ENCODE results near the gene AKNA. TPM values are rescaled to one million over a fixed set of nuclear protein-coding genes. Genes with fewer than 3 reads are reported as not detected.

The AKNA gene
- total and polyA plus RNA-seq, 2 of the 8 experiments (the other 6 are each of a cell fraction or from before 2014, with no cell fraction given), result 21.0 to 27.4 TPM

DNA sequence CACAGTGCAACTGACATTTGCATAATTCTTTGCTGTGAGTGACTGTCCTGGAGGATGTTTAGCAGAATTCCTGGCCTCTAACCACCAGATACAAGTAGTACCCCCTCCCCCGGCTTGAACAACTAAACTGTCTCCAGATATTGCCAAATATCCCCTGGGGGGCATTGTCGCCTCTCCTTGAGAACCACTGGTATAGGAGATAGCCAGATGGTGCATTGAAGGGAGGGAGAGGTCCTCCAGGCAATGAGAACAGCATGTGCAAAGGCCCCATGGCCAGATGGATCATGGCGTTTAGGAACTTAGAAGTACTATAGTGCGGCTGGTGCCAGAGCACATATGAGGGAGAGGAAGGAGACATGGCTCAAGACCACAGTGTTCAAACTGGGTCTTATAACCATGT, 83.8 kb downstream of the AKNA start:
- FAIRE-seq, result no peak
- H3K36me3 ChIP-seq (ENCODE audit: control insufficient read depth in 2 of 4, insufficient read depth in 4 of 4, low read length in 3 of 4), result no peaks in the 10 kb centered on the region; a peak in 3 of 8 replicates
- H4K91ac ChIP-seq (replicated peaks; ENCODE audit: insufficient read length, low read length), result no peak overlapping the region
- no peaks in the 10 kb centered on the region for H3K23me2 ChIP-seq (ENCODE audit: low read depth, low read length)
- DNase-seq (ENCODE audit: low read depth in 1 of 2, low spot score in 2 of 2), result peak in 1 of 2 experiments; percentile 33
- no peak overlapping the region for H2BK15ac ChIP-seq (ENCODE audit: low read length)
- H3K79me2 ChIP-seq (ENCODE audit: control insufficient read depth in 1 of 2, insufficient read depth in 2 of 2, low read length in 2 of 2), result no peaks in the 10 kb centered on the region
- H3K4ac ChIP-seq (replicated peaks; ENCODE audit: insufficient read length, low read depth, low read length), result no peak overlapping the region
- no peak overlapping the region for H2AK5ac ChIP-seq (ENCODE audit: low read depth, low read length)
- H3K14ac ChIP-seq (ENCODE audit: insufficient read length), result no peak overlapping the region
- no peak overlapping the region for H3K56ac ChIP-seq (replicated peaks; ENCODE audit: insufficient read length, low read depth, low read length)
- H3K27ac ChIP-seq (ENCODE audit: low read depth, low read length), result no peak overlapping the region
- H3K27me3 ChIP-seq (replicated peaks in 1 of 4; ENCODE audit: control insufficient read depth in 3 of 4, extremely low read depth in 1 of 4, insufficient read depth in 3 of 4, low read length in 3 of 4), result no peaks in the 10 kb centered on the region
- H2BK20ac ChIP-seq (ENCODE audit: low read length), result no peak overlapping the region
- no peak overlapping the region for H4K5ac ChIP-seq (ENCODE audit: insufficient read length, low read depth, low read length)
- WGBS, 2 experiments (ENCODE audit: extremely low coverage in 1 of 2, insufficient coverage in 1 of 2, insufficient read length in 1 of 2, insufficient replicate concordance in 2 of 2, low coverage in 1 of 2, low lambda C conversion rate in 2 of 2, missing lambda C conversion rate in 1 of 2), result 99% methylated on average over 4 of the region's 4 CpGs; no CpG with 5 or more reads in 1 of the 2 experiments
- H3K9ac ChIP-seq (replicated peaks in 1 of 4; ENCODE audit: extremely low read depth in 1 of 4, low read depth in 3 of 4, low read length in 3 of 4), result no peak overlapping the region
- H4K8ac ChIP-seq (ENCODE audit: extremely low read depth, insufficient read depth, low read length), result no peak overlapping the region
- no peak overlapping the region for H3K4me2 ChIP-seq (ENCODE audit: insufficient read depth in 1 of 2, low read depth in 2 of 2, low read length in 2 of 2)
- ChIA-PET POLR2A (ENCODE audit: partially characterized antibody) (no interaction called here), CTCF (ENCODE audit: partially characterized antibody) (interaction anchor here (1.2 kb wide), 1 partner anchor 172 kb away, joined by 3 read pairs; no protein-coding TSS in a partner anchor)
- H2BK12ac ChIP-seq (ENCODE audit: low read depth, low read length), result no peak overlapping the region
- H3K9me3 ChIP-seq (ENCODE audit: insufficient read depth in 2 of 2, low read depth in 1 of 2, low read length in 1 of 2), result no peaks in the 10 kb centered on the region
- no peak overlapping the region for H3K18ac ChIP-seq (ENCODE audit: extremely low read depth, low read length)
- peaks cover 0 to 1% of the 10 kb centered on the region in 2 experiments for H4K20me1 ChIP-seq (replicated peaks in 1 of 2; ENCODE audit: control insufficient read depth in 1 of 2, insufficient read depth in 2 of 2, low read length in 2 of 2)
- H3K4me3 ChIP-seq (ENCODE audit: extremely low read depth in 1 of 4, insufficient read depth in 2 of 4, low read depth in 3 of 4, low read length in 4 of 4), result no peak overlapping the region
- H2BK5ac ChIP-seq (ENCODE audit: low read depth, low read length), result no peak overlapping the region
- H3K23ac ChIP-seq (ENCODE audit: insufficient read length), result no peak overlapping the region
- no peak overlapping the region for H2BK120ac ChIP-seq (replicated peaks; ENCODE audit: low read depth, low read length)
- H3K4me1 ChIP-seq (replicated peaks in 1 of 4; ENCODE audit: control insufficient read depth in 3 of 4, insufficient read depth in 4 of 4, low read length in 3 of 4), result no peaks in the 10 kb centered on the region; a peak in 2 of 7 replicates
- H3K79me1 ChIP-seq (ENCODE audit: low read depth, low read length), result no peaks in the 10 kb centered on the region
- H2AFZ ChIP-seq (ENCODE audit: low read length), result no peak overlapping the region
- no peak for TF ChIP-seq ZNF274 (IDR thresholded peaks at IDR 0.05; ENCODE audit: borderline replicate concordance, extremely low read depth, low read length)
- TF ChIP-seq CBX8 (IDR thresholded peaks at IDR 0.05; ENCODE audit: borderline replicate concordance, low read depth, low read length), result no peak
- TF ChIP-seq HDAC2 (IDR thresholded peaks at IDR 0.05; ENCODE audit: borderline replicate concordance in 1 of 2, low read depth in 2 of 2, low read length in 2 of 2), result no peak
- no peak for TF ChIP-seq JUN (IDR thresholded peaks at IDR 0.05; ENCODE audit: low read depth, low read length)
- no peak for TF ChIP-seq BRCA1 (IDR thresholded peaks at IDR 0.05; ENCODE audit: low read depth, low read length)
- TF ChIP-seq TAF7 (optimal IDR thresholded peaks at IDR 0.05; ENCODE audit: borderline replicate concordance, low read depth, low read length), result no peak
- no peak for TF ChIP-seq POLR2AphosphoS5 (IDR thresholded peaks at IDR 0.05; ENCODE audit: low read depth, low read length)
- no peak for TF ChIP-seq NRF1 (IDR thresholded peaks at IDR 0.05; ENCODE audit: low read depth, low read length)
- no peak for TF ChIP-seq SRF (IDR thresholded peaks at IDR 0.05; ENCODE audit: low read depth, low read length)
- no peak for TF ChIP-seq TEAD4 (IDR thresholded peaks at IDR 0.05; ENCODE audit: low read depth, low read length)
- TF ChIP-seq BACH1 (IDR thresholded peaks at IDR 0.05; ENCODE audit: low read length), result no peak
- TF ChIP-seq, protein P1, sequence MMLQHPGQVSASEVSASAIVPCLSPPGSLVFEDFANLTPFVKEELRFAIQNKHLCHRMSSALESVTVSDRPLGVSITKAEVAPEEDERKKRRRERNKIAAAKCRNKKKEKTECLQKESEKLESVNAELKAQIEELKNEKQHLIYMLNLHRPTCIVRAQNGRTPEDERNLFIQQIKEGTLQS (IDR thresholded peaks at IDR 0.05; ENCODE audit: insufficient read depth, low read depth, low read length), result no peak
- no peak for TF ChIP-seq POU5F1 (IDR thresholded peaks at IDR 0.05; ENCODE audit: low read depth, low read length)
- TF ChIP-seq GTF2F1 (IDR thresholded peaks at IDR 0.05; ENCODE audit: borderline replicate concordance, low read depth, low read length), result no peak
